ENCODE data around the gene DLAT.
A peak's percentile ranks its signal among the peaks of the same experiment; 100 is the strongest.
"Not testable (repeated sequence)": the region's sequence is repeated elsewhere in the genome, so short reads cannot be mapped to it uniquely, and the experiment has no call there.

Gene DLAT

GRCh38 chr11:112049777-112050176 is 24.6 kb downstream of the DLAT start:
- DNase-seq (ENCODE audit: low spot score), result no peak

DNA sequence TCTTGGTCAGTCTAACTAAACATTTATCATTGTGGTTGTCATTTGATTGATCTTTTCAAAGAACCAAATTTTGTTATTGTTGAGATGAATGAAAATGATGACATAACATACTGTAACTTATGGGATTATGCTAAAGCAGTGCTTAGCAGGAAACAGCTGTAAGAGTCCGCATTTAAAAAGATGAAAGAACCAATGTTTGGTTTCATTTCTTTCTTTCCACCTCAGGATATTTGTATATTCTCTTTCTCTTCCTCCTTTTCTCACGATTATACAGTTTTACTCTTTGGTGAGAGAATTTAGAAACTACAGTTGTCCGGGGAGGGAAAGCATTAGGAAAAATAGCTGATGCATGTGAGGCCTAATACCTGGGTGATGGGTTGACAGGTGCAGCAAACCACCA is 25.5 kb downstream of the DLAT start:
- DNase-seq (ENCODE audit: low spot score), result no peak

DNA sequence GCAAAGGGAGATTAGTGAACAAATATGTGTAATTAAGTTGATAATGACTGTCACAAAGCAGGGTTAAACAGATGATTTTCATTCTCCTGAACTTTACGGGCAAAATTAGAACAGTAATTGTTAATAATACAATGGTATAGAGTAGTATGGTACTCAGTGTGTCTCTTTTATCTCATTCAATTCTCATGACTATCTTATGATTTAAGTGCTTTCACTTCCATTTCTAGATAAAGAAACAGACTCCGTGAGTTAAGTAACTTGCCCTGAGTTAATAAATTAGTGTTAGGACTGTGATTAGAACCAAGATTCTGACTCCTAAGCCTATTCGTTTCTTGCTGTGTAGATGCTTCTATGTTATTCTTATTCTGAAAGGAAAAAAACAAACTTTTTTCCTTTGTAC is 26.6 kb downstream of the DLAT start:
- no peak for DNase-seq (ENCODE audit: low spot score)

DNA sequence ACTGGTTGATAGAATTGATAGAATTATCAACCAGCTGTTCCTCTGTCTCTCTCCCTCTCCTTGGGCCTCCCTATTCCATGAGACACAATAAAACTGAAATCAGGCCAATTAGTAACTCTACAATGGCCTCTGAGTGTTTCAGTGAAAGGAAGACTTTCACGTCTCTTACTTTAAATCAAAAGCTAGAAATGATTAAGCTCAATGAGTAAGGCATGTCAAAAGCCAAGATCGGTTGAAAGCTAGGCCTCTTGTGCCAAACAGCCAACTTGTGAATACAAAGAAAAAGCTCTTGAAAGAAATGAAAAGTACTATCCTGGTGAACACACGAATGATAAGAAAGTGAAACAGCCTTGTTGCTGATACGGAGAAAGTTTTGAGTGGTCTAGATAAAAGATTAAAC is 32.0 kb downstream of the DLAT start:
- DNase-seq (ENCODE audit: low spot score), result no peak

- no peak for DNase-seq (ENCODE audit: low spot score)
Measured at GRCh38 chr11:112058103-112058502, 32.9 kb downstream of the DLAT start.

DNA sequence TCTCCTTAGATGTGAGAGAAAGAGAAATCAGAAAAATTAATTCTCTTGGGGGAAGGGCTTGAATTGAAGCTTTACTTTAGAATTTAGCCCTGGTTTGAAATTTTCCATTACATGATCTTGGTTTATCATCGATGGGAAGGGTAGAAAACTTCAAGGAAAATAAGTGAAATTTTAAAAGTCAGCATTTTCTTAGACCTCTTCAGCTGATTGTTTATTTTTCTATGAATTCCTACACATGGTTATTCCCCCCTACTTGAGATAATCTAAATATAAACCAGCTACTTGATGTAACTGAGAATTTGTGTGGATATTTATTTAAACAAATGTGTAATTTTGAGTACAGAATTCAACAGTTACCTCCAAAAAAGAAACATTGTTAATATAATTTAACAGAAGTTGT is 37.7 kb downstream of the DLAT start:
- DNase-seq (ENCODE audit: low spot score), result no peak

DNA sequence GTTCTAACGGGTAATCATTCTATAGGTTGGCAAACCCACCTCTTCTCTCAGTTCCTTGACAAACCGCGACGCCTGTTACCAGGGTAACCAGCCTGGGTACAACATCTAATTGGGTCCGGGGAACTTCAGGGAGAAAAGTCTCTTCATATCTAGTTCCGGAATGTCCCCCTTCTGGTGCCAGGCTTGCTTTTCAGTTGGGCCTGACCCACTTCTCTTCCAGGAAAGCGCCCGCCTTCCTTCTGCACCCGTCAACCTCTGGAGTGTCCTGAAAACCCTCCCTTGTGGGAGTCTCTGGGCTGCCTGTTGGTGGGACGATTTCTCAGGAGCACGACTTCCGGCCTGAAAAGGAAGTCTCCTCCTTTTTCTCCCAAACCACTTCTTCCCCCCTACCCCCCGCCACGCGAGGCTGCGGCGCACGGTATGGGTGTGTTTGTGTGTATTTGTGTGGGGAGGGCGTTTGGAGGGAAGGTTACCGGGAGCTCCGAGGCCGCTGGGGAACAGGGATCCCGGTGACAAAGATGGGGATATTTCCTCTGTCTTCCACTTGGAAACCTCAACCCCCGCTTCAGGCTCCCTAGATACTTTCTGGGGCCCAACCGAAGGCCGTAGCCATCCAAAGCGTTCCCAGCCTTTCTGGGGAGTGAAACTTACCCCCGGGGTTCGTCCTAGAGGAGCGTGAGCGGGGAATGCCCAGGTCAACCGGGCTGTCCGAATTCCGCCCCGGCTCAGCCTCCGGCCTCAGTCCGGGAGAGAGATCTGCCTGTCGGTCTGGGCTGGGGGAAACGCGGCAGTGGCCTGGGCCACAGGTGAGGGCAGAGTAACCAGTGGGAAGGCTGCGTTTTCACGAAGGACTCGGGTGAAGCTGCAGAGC is 49.0 kb downstream of the DLAT start, which contains the start of the genes NKAPD1 and PIH1D2:
Gene NKAPD1 (plus strand): TSS at position 359 of the 871 bp plus-strand sequence. CDS start 1,276 bp downstream, outside the sequence.
Gene PIH1D2 (minus strand): TSS at position 77 of the 871 bp plus-strand sequence. CDS start 843 bp downstream, outside the sequence.
- peak; percentile 86 for DNase-seq (ENCODE audit: low spot score)

- no peak for DNase-seq (ENCODE audit: low spot score)
Measured at GRCh38 chr11:112082729-112083128, 57.5 kb downstream of the DLAT start.

GRCh38 chr11:112085822-112086421 is 60.7 kb downstream of the DLAT start:
- peak; percentile 13 for DNase-seq (ENCODE audit: low spot score)

DNA sequence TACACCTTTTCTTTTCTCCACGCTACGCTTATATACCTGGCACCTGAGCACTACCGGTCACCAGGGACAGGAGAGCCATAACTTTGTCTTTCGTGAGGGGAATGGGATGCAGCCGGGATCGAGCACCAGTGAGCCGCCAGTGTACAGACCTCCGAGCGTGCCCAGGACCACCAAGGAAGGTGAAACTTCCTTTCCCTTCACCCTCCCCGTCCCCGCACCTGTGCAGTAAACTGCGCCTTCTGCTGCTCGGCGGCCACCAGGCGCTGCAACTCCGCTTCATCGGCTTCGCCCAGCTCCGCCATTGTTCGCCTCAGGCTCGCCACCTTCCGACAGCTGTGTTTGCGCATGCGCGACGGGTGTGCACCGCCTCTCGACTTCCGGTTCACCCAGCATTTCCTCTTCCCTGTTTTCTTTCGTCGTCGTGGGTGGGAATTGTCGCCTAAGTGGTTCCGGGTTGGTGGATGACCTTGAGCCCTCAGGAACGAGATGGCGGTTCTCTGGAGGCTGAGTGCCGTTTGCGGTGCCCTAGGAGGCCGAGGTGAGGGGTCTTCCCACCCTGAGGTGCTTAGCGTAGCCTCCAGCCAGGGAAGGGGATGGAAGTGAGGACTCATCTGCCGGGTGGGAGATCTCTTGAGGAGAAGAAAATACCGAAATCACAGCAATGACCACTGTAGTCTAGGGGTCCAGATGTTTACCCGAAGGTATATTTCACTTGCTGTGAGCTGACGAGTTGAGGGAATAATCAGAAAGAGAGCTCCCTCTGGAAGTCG is 61.4 kb downstream of the DLAT start, which contains the start of the genes SDHD and TIMM8B:
Gene SDHD (plus strand): TSS at position 452 of the 770 bp plus-strand sequence. CDS start 35 bp downstream, at position 487.
Gene TIMM8B (minus strand): TSS at position 335 of the 770 bp plus-strand sequence. CDS start 33 bp downstream, at position 302.
- peak; percentile 99 for DNase-seq (ENCODE audit: low spot score)

DNA sequence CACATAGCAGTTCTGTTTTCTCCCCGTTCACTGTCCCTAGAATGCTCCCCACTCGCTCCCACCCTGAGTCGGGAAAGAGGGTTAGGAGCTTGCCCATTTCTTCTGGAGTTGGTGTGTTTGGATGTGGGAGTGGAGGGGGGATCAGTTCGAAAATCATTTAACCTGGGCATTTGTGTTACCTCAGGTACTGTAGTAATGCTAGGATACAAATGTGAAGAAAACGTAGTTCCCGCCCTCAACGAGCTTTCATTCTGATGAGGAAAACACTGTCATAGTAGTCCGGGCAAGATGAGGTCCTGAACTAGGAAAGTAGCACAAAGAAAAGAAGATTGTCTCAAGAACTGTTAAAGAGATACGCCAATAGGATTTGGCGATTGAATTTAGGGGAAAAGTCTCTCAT is 62.0 kb downstream of the DLAT start:
- DNase-seq (ENCODE audit: low spot score), result no peak

DNA sequence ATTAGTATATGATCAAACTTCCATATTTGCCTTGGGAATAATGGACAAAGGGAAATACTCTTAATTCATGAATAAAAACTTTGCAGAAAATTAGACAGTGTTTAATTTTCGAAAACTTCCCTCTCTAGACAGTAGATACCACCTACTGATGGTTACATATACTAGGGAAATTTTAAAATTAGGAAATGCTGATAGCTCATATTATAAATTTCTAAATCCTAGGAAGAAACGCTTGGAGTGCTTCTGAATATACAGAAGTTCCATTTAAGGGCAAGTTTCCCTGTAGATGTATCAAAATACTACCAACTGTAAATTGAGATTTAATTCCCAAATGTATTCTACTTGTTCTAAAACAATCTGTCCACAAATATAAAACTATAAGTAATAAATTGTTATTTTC is 70.1 kb downstream of the DLAT start:
- DNase-seq (ENCODE audit: low spot score), result not testable (repeated sequence)

DNA sequence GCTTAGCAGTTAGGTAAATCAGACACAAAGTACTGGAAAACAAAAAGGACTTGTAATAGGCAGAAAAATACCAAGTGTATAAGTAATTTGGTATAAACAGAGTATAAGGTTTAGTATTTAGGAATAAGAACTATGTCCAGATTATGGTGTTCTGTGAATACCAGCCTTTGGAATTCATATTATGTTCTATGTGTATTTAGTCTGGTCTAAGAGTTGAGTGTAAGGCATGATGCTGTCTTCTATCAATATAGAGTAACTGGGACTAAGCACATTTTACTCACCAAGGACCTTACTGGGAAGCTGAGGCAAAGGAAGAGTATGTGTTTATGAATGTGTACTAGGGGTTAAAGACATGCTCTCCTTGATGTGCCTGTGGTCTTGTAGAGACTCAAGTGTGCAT is 71.0 kb downstream of the DLAT start:
- DNase-seq (ENCODE audit: low spot score), result no peak

DNA sequence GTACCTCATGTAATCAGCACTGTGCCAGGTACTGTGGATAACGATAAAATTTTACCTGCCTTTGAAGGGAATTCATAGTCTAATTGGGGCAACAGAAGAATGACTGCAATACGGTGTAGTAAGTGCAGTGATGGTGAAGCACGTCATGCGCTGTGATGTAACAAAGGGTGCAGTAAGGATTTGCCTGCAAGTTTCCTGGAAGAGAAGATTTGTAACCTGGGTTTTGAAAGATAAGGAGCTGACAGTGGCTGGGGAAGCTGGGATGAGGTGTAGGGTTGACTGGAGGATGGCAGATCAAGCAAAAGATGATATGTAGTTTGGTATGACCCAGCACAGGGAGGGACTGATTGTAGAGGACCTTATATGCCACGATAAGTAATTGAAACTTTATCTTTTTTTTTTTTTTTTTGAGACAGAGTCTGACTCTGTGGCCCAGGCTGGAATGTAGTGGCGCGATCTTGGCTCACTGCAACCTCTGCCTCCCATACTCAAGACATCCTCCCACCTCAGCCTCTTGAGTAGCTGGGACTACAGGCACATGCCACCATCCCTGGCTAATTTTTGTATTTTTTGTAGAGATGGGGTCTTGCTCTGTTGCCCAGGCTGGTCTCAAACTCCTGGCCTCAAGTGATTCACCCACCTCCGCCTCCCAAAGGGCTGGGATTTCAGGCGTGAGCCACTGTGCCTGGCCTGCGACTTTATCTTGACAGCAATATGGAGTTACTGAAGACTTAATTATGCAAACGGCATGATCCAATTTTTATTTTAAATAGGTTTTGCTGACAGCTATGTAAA is 72.7 kb downstream of the DLAT start:
- DNase-seq (ENCODE audit: low spot score), result no peak

DNA sequence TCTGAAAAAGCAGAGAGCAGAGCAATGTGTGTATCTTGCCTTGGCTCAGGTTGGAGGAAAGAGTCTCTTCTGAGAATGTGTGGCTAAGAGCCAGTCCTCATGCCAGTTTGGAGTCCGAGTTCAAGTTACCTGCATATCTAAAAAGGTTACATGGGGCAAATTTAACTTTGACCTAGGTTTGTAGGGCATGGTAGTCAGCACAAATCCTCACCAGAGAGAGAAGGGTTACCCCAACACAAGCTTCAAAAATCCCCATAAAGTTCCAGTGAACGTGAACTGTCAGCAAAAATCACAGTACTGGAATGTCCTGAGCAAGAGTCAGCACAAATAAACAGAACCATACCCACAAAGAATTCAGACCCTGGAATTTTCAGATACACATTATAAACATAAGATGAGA is 75.3 kb downstream of the DLAT start:
- no peak for DNase-seq (ENCODE audit: low spot score)

GRCh38 chr11:112103446-112103845 is 78.2 kb downstream of the DLAT start:
- no peak for DNase-seq (ENCODE audit: low spot score)

DNA sequence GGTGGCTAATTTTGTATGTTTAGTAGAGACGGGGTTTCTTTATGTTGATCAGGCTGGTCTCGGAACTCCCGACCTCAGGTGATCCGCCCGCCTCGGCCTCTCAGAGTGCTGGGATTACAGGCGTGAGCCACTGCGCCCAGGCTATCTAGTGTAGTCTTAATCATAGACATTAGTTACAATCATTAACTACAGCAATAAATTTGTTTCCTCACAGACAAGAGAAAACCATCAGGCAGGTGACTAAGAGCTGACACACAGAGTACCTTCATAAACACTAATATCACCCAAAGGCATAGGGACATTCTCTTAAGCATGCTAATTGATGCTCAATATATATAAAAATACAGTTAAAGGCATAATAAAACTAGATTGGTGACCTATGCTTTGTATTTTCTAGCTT is 80.9 kb downstream of the DLAT start:
- DNase-seq (ENCODE audit: low spot score), result no peak
